ENCODE results near the gene PLPP7.
"Not testable (repeated sequence)": the region's sequence is repeated elsewhere in the genome, so short reads cannot be mapped to it uniquely, and the experiment has no call there.

Gene PLPP7

DNA sequence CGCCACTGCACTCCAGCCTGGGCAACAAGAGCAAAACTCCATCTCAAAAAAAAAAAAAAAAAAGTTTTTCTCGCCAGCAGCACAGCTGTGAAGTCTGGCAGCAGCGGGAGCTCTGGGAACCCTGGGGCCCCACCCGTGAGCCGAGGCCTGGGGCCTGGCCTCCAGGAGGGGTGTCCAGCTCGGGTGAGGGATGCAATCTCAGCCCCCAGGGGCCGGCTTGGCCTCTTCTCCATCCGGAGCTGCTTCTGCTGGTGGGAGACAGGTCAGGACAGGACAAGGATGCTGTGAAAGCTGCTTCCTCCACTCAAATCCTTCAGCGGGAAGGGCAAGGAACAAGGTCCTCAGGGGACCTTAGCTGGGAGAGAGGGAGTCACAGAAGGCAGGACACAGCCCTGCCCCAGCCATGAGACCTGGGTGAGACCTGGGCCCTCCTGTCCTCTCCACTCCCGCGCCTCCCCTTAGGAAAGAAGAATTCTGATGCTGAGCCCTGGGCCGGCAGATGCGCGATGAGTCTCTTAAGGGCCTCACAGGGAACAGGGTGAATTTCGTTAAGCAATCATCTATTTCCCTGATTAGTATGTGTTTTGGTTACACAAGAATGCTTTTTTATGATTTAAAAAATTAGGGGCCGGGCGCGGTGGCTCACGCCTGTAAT is 30.6 kb downstream of the PLPP7 start:
- Mint-ChIP-seq H3K36me3 (no peaks in the 10 kb centered on the region), H3K4me3 (no peak overlapping the region), H3K27ac (no peak overlapping the region), H3K4me1 (no peaks in the 10 kb centered on the region), H3K9me3 (no peaks in the 10 kb centered on the region)
- DNase-seq (ENCODE audit: low spot score in 2 of 2), result no peak
- ATAC-seq, result no peak

DNA sequence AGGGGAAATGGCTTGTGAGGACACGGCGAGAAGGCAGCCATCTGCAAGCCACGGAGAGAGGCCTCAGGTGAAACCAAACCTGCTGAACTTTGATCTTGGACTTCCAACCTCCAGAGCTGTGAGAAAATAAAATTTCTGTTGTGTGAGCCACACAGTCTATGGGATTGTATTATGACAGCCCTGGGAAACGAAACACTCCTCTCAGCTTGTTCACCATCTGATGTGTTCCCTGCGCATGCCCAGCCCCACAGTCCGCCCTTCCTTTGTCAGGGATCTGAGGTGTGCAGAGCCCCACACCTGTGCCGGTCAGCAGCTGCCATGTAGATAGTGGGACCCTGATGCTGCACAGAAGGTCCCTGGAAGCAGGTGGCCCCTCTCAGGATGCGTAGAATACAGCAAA is 34.1 kb downstream of the PLPP7 start:
- no peaks in the 10 kb centered on the region for H3K4me1 Mint-ChIP-seq
- H3K9me3 Mint-ChIP-seq, result no peaks in the 10 kb centered on the region
- no peaks in the 10 kb centered on the region for H3K36me3 Mint-ChIP-seq
- DNase-seq (ENCODE audit: low spot score in 2 of 2) (no peak), ATAC-seq (no peak)
- no peak overlapping the region for H3K4me3 Mint-ChIP-seq
- H3K27ac Mint-ChIP-seq, result no peak overlapping the region

DNA sequence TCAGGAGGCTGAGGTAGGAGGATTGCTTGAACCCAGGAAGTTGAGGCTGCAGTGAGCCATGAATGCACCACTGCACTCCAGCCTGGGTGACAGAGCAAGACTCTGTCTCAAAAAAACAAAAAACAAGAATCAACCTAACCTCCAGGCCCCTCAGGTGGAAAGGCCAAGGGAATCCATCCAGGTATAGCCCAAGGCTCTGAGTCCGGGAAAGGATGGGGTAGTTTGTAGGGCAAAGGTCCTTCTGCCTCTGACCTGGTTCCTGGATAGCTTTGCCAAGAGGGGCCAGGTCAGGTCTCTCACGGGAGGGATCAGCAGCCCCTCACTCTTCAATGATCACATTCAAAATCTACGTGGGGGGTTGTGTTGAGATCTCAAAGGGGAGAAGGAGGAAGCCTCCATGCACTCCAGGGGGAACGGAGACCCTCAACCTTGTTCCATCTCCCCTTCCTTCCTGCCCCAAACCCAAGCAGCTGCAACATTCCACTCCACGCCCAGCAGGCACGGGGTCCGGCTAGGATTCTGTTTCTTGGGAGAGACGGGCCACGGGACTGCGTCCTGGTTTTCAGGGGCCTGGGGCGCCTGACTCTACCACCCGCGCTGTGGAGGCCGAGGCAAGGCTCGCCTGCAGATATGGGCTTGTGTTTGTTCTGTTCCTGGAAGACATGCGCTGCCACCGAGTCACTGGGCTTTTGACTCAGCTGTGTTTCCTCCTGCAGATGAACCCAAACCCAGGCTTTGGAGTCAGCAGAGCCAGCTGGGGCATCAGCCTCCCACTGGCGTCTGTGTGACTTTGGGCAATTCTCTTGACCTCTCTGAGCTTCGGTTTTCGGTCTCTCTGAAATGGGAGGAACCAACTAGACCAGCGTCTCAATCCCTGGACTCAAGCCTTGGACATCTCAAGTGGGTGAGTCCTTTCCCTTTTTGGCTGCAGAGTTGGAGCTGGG is 35.5 kb downstream of the PLPP7 start:
- Mint-ChIP-seq H3K9me3 (no peaks in the 10 kb centered on the region), H3K36me3 (no peaks in the 10 kb centered on the region), H3K27ac (no peak overlapping the region), H3K4me3 (no peak overlapping the region), H3K4me1 (no peaks in the 10 kb centered on the region)
- ATAC-seq, result no peak
- DNase-seq (ENCODE audit: low spot score in 2 of 2), result no peak

DNA sequence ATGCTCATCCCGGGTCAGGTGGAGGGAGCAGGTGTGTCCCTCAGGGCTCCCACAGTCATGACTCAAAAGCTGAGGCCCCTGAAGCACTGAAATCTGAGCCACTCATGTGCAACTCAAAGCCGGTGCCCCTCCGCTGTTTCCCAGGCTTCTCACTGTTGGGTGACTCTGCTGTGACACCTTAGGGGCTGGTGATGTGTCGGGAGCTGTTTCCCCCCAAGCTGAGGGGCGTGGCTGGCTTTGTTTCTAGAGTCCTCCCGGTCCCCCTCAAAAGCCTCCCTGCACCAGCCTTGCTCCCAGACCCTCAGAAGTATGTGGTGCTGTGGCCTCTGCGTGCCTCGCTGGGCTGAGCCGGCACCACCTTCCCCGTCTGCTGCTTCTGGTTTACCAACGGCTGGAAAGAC is 39.7 kb downstream of the PLPP7 start:
- Mint-ChIP-seq H3K4me1 (no peaks in the 10 kb centered on the region), H3K9me3 (no peaks in the 10 kb centered on the region), H3K4me3 (no peak overlapping the region), H3K36me3 (no peaks in the 10 kb centered on the region), H3K27ac (no peak overlapping the region)
- no peak for ATAC-seq
- DNase-seq (ENCODE audit: low spot score in 2 of 2), result no peak

DNA sequence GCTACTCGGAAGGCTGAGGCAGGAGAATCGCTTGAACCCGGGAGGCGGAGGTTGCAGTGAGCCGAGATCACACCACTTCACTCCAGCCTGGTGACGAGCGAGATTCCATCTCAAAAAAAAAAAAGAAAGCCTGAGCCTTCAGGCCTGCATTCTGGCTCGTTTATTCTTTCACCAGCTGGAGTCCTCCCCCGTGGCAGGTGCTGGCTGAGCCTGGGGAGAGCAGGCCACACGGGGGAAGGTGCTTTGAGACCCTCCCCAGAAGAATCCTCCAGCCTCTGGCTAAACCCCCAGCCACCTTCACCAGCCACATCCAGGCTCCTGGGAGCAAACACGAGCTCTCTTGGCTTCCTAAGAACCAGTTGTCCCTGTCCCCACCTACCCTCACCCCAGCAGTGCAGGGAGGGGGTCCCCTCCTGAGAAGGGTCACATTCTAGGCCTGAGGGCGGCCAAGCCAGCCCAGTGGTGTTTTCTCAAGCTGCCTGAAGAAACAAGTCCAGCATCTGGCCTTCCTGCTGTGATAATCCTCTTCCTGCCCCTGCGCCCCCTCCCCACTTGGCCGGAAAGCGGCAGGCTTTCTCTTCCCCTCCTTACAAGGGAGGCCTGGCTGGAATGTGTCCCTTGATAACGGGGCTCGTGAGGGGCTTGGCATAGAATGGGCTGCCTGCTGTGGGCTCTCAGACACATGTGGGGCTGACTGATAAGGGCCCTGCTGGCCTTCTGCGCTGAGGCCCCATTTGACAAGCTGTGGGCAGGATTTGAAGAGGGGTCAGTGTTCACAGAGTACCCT is 41.5 kb downstream of the PLPP7 start:
- peaks cover 1% of the 10 kb centered on the region for H3K4me1 Mint-ChIP-seq
- no peak overlapping the region for H3K4me3 Mint-ChIP-seq
- no peaks in the 10 kb centered on the region for H3K36me3 Mint-ChIP-seq
- no peak overlapping the region for H3K27ac Mint-ChIP-seq
- no peak for DNase-seq (ENCODE audit: low spot score in 2 of 2)
- ATAC-seq, result no peak
- H3K9me3 Mint-ChIP-seq, result no peaks in the 10 kb centered on the region

DNA sequence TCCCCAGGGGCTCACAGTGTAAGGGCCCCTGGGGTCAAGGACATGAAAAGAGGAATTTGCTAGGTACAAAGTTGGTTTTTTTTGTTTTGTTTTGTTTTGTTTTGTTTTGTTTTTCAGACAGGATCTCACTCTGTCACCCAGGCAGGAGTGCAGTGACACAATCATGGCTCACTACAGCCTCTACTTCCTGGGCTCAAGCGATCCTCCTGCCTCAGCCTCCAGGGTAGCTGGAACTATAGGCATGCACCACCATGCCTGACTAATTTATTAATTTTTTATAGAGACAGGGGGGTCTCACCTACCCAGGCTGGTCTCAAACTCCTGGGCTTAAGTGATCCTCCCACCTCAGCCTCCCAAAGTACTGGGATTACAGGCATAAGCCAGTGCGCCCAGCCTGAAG is 42.5 kb downstream of the PLPP7 start:
- DNase-seq (ENCODE audit: low spot score in 2 of 2); ATAC-seq; H3K9me3 Mint-ChIP-seq; H3K36me3 Mint-ChIP-seq; H3K27ac Mint-ChIP-seq; H3K4me3 Mint-ChIP-seq: not testable (repeated sequence)
- peaks cover 10% of the 10 kb centered on the region for H3K4me1 Mint-ChIP-seq

DNA sequence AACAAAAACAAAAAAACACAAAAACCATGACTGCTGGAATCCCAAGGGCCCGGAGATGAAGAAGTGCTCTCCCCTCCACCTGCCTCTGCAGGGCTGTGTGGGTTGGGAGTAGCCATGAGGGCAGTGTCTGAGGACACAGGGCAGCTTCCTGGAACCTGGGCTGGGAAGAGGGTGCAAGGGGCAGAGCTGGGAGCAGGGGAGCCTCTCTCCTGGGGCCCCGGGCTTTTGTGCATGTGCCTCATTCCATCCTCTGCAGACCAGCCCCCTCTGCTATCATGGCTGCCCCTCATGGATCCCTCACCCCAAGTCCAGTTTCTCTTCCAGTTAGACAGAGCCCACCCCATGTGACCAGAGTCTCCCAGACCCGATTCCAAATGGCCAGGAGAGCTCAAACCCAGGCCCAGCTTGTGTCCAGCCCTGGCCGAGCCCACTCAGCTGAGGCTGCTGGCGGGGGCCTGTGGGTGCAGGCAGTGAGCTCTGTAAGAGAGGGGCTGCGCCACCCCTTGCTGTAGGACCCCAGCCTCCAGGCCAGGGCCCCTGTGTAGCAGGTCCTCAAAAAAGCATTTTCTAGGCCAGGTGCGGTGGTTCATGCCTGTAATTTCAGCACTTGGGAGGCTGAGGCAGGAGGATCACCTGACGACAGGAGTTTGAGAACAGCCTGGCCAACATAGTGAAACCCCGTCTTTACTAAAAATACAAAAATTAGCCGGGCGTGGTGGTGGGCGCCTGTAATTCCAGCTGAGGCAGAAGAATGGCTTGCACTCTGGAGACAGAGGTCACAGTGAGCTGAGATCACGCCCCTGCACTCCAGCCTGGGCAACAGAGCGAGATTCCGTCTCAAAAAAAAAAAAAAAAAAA is 44.5 kb downstream of the PLPP7 start:
- ATAC-seq (no peak), DNase-seq (ENCODE audit: low spot score in 2 of 2) (no peak)
- peaks cover 9% of the 10 kb centered on the region for H3K36me3 Mint-ChIP-seq
- no peaks in the 10 kb centered on the region for H3K9me3 Mint-ChIP-seq
- H3K27ac Mint-ChIP-seq, result no peak overlapping the region
- no peak overlapping the region for H3K4me3 Mint-ChIP-seq
- H3K4me1 Mint-ChIP-seq, result peaks cover 10% of the 10 kb centered on the region

DNA sequence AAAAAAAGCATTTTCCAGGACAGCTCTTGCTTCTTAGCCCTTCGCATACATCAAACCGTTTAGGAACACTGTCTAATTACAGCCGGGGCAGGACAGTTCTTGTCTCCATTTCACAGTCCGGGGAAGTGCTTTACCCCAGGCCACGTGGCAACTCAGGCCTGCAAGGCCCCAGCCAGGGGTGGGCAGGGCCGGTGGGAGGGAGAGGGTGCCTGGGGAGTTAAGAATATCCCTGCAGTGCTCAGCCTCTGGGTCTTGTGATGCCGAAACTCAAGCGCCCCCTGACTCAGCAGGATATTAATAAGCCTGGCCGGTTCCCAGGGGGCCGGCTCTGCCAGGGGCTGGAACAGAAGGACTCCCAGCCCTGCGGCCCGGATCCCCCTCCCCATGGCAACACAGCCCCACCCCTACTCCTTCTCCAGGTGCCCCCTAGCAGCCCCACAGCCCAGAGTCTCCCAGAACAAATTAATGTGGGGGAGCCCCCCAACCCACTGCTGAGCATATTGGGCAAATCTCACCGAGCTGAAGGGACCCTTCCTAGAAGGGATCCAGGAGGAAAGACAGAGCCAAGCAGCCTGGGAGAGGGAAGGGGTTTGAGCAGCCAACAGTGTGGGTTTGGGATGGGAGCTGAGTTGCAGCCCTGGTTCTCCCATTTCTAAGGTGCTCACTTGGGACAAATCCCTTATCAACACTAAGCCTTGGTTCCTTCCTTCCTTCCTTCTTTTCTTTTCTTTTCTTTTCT is 45.3 kb downstream of the PLPP7 start:
- no peak overlapping the region for H3K4me3 Mint-ChIP-seq
- ATAC-seq (no peak), DNase-seq (ENCODE audit: low spot score in 2 of 2) (no peak)
- peaks cover 10% of the 10 kb centered on the region for H3K4me1 Mint-ChIP-seq
- H3K9me3 Mint-ChIP-seq, result no peaks in the 10 kb centered on the region
- H3K36me3 Mint-ChIP-seq, result peaks cover 9% of the 10 kb centered on the region
- no peak overlapping the region for H3K27ac Mint-ChIP-seq

DNA sequence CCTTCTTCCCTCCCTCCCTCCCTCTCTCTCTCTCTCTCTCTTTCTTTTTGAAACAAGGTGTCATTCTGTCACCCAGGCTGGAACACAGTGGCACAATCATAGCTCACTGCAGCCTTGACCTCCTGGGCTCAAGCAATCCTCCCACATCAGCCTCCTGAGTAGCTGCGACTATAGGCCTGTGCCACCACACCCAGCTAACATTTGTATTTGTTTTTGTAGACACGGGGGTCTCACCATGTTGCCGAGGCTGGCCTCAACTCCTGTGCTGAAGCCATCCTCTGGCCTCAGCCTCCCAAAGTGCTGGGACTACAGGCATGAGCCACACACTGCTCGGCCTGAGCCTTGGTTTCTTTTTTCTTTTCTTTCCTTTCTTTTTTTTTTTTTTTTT is 45.8 kb downstream of the PLPP7 start:
- H3K27ac Mint-ChIP-seq, result no peak overlapping the region
- peaks cover 9% of the 10 kb centered on the region for H3K36me3 Mint-ChIP-seq
- peaks cover 10% of the 10 kb centered on the region for H3K4me1 Mint-ChIP-seq
- DNase-seq (ENCODE audit: low spot score in 2 of 2) (no peak), ATAC-seq (no peak)
- no peak overlapping the region for H3K4me3 Mint-ChIP-seq
- H3K9me3 Mint-ChIP-seq, result no peaks in the 10 kb centered on the region

DNA sequence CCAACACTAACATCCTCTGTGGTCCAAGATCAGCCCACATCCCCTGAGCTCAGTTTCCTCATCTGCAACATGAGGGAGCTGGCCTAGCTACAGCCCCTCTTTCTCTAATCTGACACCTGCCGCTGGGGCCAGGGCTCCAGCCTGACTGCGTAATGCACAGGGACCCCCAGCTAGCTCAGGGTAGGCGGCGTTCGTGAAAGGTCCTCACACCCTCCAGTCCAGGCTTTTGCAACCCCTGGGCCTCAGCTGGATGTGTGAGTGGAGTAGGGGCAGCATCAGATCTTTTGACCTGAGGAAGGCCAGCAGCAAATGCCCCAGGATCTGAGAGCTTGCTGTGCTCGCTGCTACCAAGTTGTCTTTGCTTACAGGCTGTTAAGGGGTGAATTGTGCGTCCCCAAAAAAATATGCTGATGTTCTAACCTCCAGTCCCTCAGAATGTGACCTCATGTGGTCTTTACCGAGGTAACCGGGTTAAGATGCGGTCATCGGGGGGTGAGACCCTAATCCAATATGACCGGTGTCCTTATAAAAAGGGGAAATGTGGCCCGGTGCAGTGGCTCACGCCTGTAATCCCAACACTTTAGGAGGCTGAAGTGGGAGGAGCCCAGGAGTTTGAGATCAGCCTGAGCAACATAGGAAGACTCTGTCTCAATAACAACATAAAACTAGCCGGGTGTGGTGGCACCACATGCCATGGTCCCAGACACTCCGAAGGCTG is 47.8 kb downstream of the PLPP7 start:
- no peak overlapping the region for H3K4me3 Mint-ChIP-seq
- DNase-seq (ENCODE audit: low spot score in 2 of 2) (no peak), ATAC-seq (no peak)
- H3K9me3 Mint-ChIP-seq, result no peaks in the 10 kb centered on the region
- H3K4me1 Mint-ChIP-seq, result peaks cover 10% of the 10 kb centered on the region
- H3K27ac Mint-ChIP-seq, result no peak overlapping the region
- peaks cover 9% of the 10 kb centered on the region for H3K36me3 Mint-ChIP-seq

DNA sequence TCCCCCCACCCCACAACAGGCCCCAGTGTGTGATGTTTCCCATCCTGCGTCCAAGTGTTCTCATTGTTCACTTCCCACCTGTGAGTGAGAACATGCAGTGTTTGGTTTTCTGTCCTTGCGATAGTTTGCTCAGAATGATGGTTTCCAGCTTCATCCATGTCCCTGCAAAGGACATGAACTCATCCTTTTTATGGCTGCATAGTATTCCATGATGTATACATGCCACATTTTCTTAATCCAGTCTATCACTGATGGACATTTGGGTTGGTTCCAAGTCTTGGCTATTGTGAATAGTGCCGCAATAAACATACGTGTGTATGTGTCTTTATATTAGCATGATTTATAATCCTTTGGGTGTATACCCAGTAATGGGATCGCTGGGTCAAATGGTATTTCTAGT is 49.7 kb downstream of the PLPP7 start:
- not testable (repeated sequence) for H3K27ac Mint-ChIP-seq; H3K4me3 Mint-ChIP-seq; DNase-seq (ENCODE audit: low spot score in 2 of 2); H3K36me3 Mint-ChIP-seq; H3K9me3 Mint-ChIP-seq; ATAC-seq
- H3K4me1 Mint-ChIP-seq, result peaks cover 10% of the 10 kb centered on the region

DNA sequence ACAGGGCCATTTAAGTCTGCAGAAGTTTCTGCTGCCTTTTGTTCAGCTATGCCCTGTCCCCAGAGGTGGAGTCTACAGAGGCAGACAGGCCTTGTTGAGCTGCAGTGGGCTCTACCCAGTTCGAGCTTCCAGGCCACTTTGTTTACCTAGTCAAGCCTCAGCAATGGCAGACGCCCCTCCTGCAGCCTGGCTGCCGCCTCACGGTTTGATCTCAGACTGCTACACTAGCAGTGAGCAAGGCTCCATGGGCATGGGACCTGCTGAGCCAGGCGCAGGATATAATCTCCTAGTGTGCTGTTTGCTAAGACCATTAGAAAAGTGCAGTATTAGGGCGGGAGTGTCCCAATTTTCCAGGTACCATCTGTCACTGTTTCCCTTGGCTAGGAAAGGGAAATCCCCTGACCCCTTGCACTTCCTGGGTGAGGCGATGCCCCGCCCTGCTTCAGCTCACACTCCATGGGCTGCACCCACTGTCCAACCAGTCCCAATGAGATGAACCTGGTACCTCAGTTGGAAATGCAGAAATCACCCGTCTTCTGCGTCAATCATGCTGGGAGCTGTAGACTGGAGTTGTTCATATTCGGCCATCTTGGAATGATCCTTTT is 55.5 kb downstream of the PLPP7 start:
- not testable (repeated sequence) for H3K4me1 Mint-ChIP-seq; H3K36me3 Mint-ChIP-seq; DNase-seq (ENCODE audit: low spot score in 2 of 2); H3K4me3 Mint-ChIP-seq; H3K27ac Mint-ChIP-seq; H3K9me3 Mint-ChIP-seq; ATAC-seq

DNA sequence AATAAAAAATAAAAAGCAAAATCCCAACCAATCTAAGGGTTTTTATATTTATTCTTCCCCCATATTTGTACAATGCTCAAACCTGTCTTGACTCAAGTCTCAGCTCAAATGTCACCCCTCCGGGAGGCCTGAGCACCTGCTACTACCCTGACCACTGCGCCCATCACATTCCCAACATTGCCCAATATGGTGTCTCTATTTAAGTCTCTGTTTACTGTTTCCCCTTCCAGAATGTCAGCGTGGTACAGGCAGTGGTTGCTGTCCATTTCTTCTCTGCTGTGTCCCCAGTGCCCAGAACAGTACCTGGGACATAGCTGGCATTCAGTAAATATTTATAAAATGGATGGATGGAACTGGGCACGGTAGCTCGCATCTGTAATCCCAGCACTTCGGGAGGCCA is 57.0 kb downstream of the PLPP7 start:
- DNase-seq (ENCODE audit: low spot score in 2 of 2), result no peak
- Mint-ChIP-seq H3K36me3 (no peaks in the 10 kb centered on the region), H3K4me3 (no peak overlapping the region), H3K9me3 (no peaks in the 10 kb centered on the region), H3K27ac (no peak overlapping the region), H3K4me1 (peaks cover 10% of the 10 kb centered on the region)
- no peak for ATAC-seq

Measured in stimulated activated effector memory CD8-positive, alpha-beta T cell treated with anti-CD3 and anti-CD28 coated beads, Interleukin-12 subunit alpha, Interleukin-12 subunit beta, amount 100 ng/mL, for 72 hours (primary cell).